ENCODE data around the gene HS3ST4.

HS3ST4 gene

GRCh38 chr16:25788637-25789036 is 96.9 kb downstream of the HS3ST4 start:
- Histone ChIP-seq H3K27me3 (ENCODE audit: insufficient read depth, insufficient read length) (no peaks in the 10 kb centered on the region), H3K36me3 (ENCODE audit: insufficient read depth, insufficient read length, low read length) (no peaks in the 10 kb centered on the region), H3K4me1 (ENCODE audit: insufficient read depth, insufficient read length) (no peaks in the 10 kb centered on the region), H3K9ac (ENCODE audit: insufficient read length, low read depth) (no peak overlapping the region), H3K9me3 (ENCODE audit: insufficient read depth, low read length) (no peaks in the 10 kb centered on the region), H3K4me3 (ENCODE audit: insufficient read length, low read depth) (no peak overlapping the region)
- no peak for DNase-seq (ENCODE audit: low read depth, low spot score)
- TF ChIP-seq SUZ12 (IDR thresholded peaks at IDR 0.05; ENCODE audit: extremely low read depth, insufficient read depth, insufficient read length) (no peak), ZNF274 (IDR thresholded peaks at IDR 0.05; ENCODE audit: low read depth, low read length) (no peak), YY1 (IDR thresholded peaks at IDR 0.05; ENCODE audit: insufficient read depth, insufficient read length) (no peak)

- no peak overlapping the region for H3K4me3 ChIP-seq (ENCODE audit: insufficient read length, low read depth)
- no peak overlapping the region for H3K9ac ChIP-seq (ENCODE audit: insufficient read length, low read depth)
- H3K27me3 ChIP-seq (ENCODE audit: insufficient read depth, insufficient read length) = no peaks in the 10 kb centered on the region
- H3K36me3 ChIP-seq (ENCODE audit: insufficient read depth, insufficient read length, low read length) = no peaks in the 10 kb centered on the region
- no peak for TF ChIP-seq YY1 (IDR thresholded peaks at IDR 0.05; ENCODE audit: insufficient read depth, insufficient read length)
- no peak for TF ChIP-seq SUZ12 (IDR thresholded peaks at IDR 0.05; ENCODE audit: extremely low read depth, insufficient read depth, insufficient read length)
- TF ChIP-seq ZNF274 (IDR thresholded peaks at IDR 0.05; ENCODE audit: low read depth, low read length) = no peak
- peaks cover 12% of the 10 kb centered on the region for H3K9me3 ChIP-seq (ENCODE audit: insufficient read depth, low read length)
- H3K4me1 ChIP-seq (ENCODE audit: insufficient read depth, insufficient read length) = no peaks in the 10 kb centered on the region
- DNase-seq (ENCODE audit: low read depth, low spot score) = no peak
Measured at GRCh38 chr16:25796239-25796638, 104.5 kb downstream of the HS3ST4 start.

DNA sequence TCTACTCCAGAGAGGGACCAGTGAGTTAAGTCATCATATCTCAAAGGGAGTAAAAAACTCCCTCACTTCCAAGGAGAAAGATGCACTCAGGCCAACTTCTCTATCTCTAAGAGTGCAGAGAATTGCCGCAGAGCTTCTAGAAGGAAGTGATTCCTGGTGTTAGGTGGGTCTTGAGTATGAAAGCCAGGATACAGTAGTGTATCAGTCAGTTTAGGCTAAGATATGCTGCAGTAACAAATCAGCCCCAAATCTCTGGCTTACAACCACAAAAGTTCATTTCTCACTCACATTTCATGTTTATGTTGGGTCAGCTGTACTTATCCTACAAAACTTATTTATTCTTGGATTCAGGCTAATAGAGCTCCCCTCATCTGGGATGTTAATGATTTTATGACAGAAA is 106.3 kb downstream of the HS3ST4 start:
- DNase-seq (ENCODE audit: low read depth, low spot score) = no peak
- Histone ChIP-seq H3K9me3 (ENCODE audit: insufficient read depth, low read length) (peaks cover 12% of the 10 kb centered on the region), H3K36me3 (ENCODE audit: insufficient read depth, insufficient read length, low read length) (no peaks in the 10 kb centered on the region), H3K4me1 (ENCODE audit: insufficient read depth, insufficient read length) (no peaks in the 10 kb centered on the region), H3K4me3 (ENCODE audit: insufficient read length, low read depth) (no peak overlapping the region), H3K27me3 (ENCODE audit: insufficient read depth, insufficient read length) (no peaks in the 10 kb centered on the region), H3K9ac (ENCODE audit: insufficient read length, low read depth) (no peak overlapping the region)
- TF ChIP-seq ZNF274 (IDR thresholded peaks at IDR 0.05; ENCODE audit: low read depth, low read length) = no peak
- TF ChIP-seq SUZ12 (IDR thresholded peaks at IDR 0.05; ENCODE audit: extremely low read depth, insufficient read depth, insufficient read length) = no peak
- TF ChIP-seq YY1 (IDR thresholded peaks at IDR 0.05; ENCODE audit: insufficient read depth, insufficient read length) = no peak

- no peak overlapping the region for H3K4me3 ChIP-seq (ENCODE audit: insufficient read length, low read depth)
- no peaks in the 10 kb centered on the region for H3K27me3 ChIP-seq (ENCODE audit: insufficient read depth, insufficient read length)
- TF ChIP-seq ZNF274 (IDR thresholded peaks at IDR 0.05; ENCODE audit: low read depth, low read length) (no peak), SUZ12 (IDR thresholded peaks at IDR 0.05; ENCODE audit: extremely low read depth, insufficient read depth, insufficient read length) (no peak), YY1 (IDR thresholded peaks at IDR 0.05; ENCODE audit: insufficient read depth, insufficient read length) (no peak)
- no peaks in the 10 kb centered on the region for H3K36me3 ChIP-seq (ENCODE audit: insufficient read depth, insufficient read length, low read length)
- H3K4me1 ChIP-seq (ENCODE audit: insufficient read depth, insufficient read length) = no peaks in the 10 kb centered on the region
- no peak overlapping the region for H3K9ac ChIP-seq (ENCODE audit: insufficient read length, low read depth)
- H3K9me3 ChIP-seq (ENCODE audit: insufficient read depth, low read length) = peaks cover 12% of the 10 kb centered on the region
- DNase-seq (ENCODE audit: low read depth, low spot score) = no peak
Measured at GRCh38 chr16:25799816-25800215, 108.1 kb downstream of the HS3ST4 start.

- no peaks in the 10 kb centered on the region for H3K4me1 ChIP-seq (ENCODE audit: insufficient read depth, insufficient read length)
- no peaks in the 10 kb centered on the region for H3K36me3 ChIP-seq (ENCODE audit: insufficient read depth, insufficient read length, low read length)
- H3K9ac ChIP-seq (ENCODE audit: insufficient read length, low read depth) = no peak overlapping the region
- H3K9me3 ChIP-seq (ENCODE audit: insufficient read depth, low read length) = 0 out of 2 replicates have a peak, but pooled peaks cover 4% of the 10 kb centered on the region
- H3K27me3 ChIP-seq (ENCODE audit: insufficient read depth, insufficient read length) = no peaks in the 10 kb centered on the region
- DNase-seq (ENCODE audit: low read depth, low spot score) = no peak
- no peak overlapping the region for H3K4me3 ChIP-seq (ENCODE audit: insufficient read length, low read depth)
- no peak for TF ChIP-seq YY1 (IDR thresholded peaks at IDR 0.05; ENCODE audit: insufficient read depth, insufficient read length)
- no peak for TF ChIP-seq SUZ12 (IDR thresholded peaks at IDR 0.05; ENCODE audit: extremely low read depth, insufficient read depth, insufficient read length)
- TF ChIP-seq ZNF274 (IDR thresholded peaks at IDR 0.05; ENCODE audit: low read depth, low read length) = no peak
Measured at GRCh38 chr16:25812215-25812614, 120.5 kb downstream of the HS3ST4 start.

GRCh38 chr16:25817295-25817694 is 125.5 kb downstream of the HS3ST4 start:
- Histone ChIP-seq H3K4me1 (ENCODE audit: insufficient read depth, insufficient read length) (peaks cover 2% of the 10 kb centered on the region), H3K27me3 (ENCODE audit: insufficient read depth, insufficient read length) (no peaks in the 10 kb centered on the region), H3K36me3 (ENCODE audit: insufficient read depth, insufficient read length, low read length) (no peaks in the 10 kb centered on the region), H3K4me3 (ENCODE audit: insufficient read length, low read depth) (no peak overlapping the region), H3K9me3 (ENCODE audit: insufficient read depth, low read length) (no peaks in the 10 kb centered on the region), H3K9ac (ENCODE audit: insufficient read length, low read depth) (no peak overlapping the region)
- no peak for DNase-seq (ENCODE audit: low read depth, low spot score)
- TF ChIP-seq SUZ12 (IDR thresholded peaks at IDR 0.05; ENCODE audit: extremely low read depth, insufficient read depth, insufficient read length) = no peak
- no peak for TF ChIP-seq ZNF274 (IDR thresholded peaks at IDR 0.05; ENCODE audit: low read depth, low read length)
- no peak for TF ChIP-seq YY1 (IDR thresholded peaks at IDR 0.05; ENCODE audit: insufficient read depth, insufficient read length)

- Histone ChIP-seq H3K9ac (ENCODE audit: insufficient read length, low read depth) (no peak overlapping the region), H3K4me3 (ENCODE audit: insufficient read length, low read depth) (no peak overlapping the region), H3K27me3 (ENCODE audit: insufficient read depth, insufficient read length) (no peaks in the 10 kb centered on the region), H3K36me3 (ENCODE audit: insufficient read depth, insufficient read length, low read length) (no peaks in the 10 kb centered on the region), H3K9me3 (ENCODE audit: insufficient read depth, low read length) (no peaks in the 10 kb centered on the region), H3K4me1 (ENCODE audit: insufficient read depth, insufficient read length) (peaks cover 2% of the 10 kb centered on the region)
- no peak for DNase-seq (ENCODE audit: low read depth, low spot score)
- TF ChIP-seq YY1 (IDR thresholded peaks at IDR 0.05; ENCODE audit: insufficient read depth, insufficient read length) = no peak
- TF ChIP-seq SUZ12 (IDR thresholded peaks at IDR 0.05; ENCODE audit: extremely low read depth, insufficient read depth, insufficient read length) = no peak
- no peak for TF ChIP-seq ZNF274 (IDR thresholded peaks at IDR 0.05; ENCODE audit: low read depth, low read length)
Measured at GRCh38 chr16:25817876-25818275, 126.1 kb downstream of the HS3ST4 start.

All from NT2/D1 (cell line).